Gastroesophageal sphincter (tissue), 3 donors: ENCODE data around the gene OPCML.

Experiments
- CTCF ChIP-seq, 4 experiments: fragments of 200-600 bp in 2 of 4; fragments of 450-650 bp in 2 of 4; sonication (generic) in 1 of 4; IDR thresholded peaks; one replicate each; pipeline ENCODE4 v1.5.1; 2017 to 2019; ENCODE audit warnings: antibody characterized with exemption in 4 of 4, mild to moderate bottlenecking in 2 of 4, moderate library complexity in 2 of 4
- EP300 ChIP-seq: sonication (generic); formaldehyde crosslinking; IDR thresholded peaks from one replicate; pipeline ENCODE4 v1.6.1; 2017; ENCODE audit warnings: antibody characterized with exemption, mild to moderate bottlenecking
- POLR2A ChIP-seq, 2 donors: fragments of 450-650 bp; IDR thresholded peaks; one replicate each; pipeline ENCODE4 v1.6.1; 2017; ENCODE audit warnings: antibody characterized with exemption in 2 of 2, mild to moderate bottlenecking in 2 of 2, moderate library complexity in 1 of 2
- POLR2AphosphoS5 ChIP-seq: sonication (generic); formaldehyde crosslinking; IDR thresholded peaks from one replicate; pipeline ENCODE4 v1.6.1; 2017; ENCODE audit warnings: antibody characterized with exemption

GRCh38 chr11:133360860-133361688 is 171.2 kb downstream of the OPCML start:
- TF ChIP-seq CTCF (IDR thresholded peaks at IDR 0.05) (no peak), EP300 (no peak), POLR2AphosphoS5 (no peak), POLR2A (IDR thresholded peaks at IDR 0.05) (no peak)
